GM18508 (cell line): ENCODE measurements around the gene SLC35F5.
"Not testable (repeated sequence)": the region's sequence is repeated elsewhere in the genome, so short reads cannot be mapped to it uniquely, and the experiment has no call there.

ENCODE experiments used
- ATAC-seq: cut with Tn5 transposase; IDR thresholded peaks from one replicate; pipeline ENCODE4 v1.9.1; 2021; ENCODE audit warnings: moderate number of reproducible peaks; ENCODE audit not compliant: insufficient read depth, unreplicated experiment

The SLC35F5 gene

GRCh38 chr2:113757138-113757657, 756 bp upstream of the SLC35F5 start:
- ATAC-seq: no peak

- ATAC-seq: peak; percentile 25
These were observed 547 bp downstream of the SLC35F5 start for GRCh38 chr2:113755835-113756354.

GRCh38 chr2:113755035-113755834, 1.2 kb downstream of the SLC35F5 start:
- ATAC-seq: no peak

GRCh38 chr2:113754160-113754559, 2.3 kb downstream of the SLC35F5 start:
- ATAC-seq: no peak

- no peak for ATAC-seq
These were observed 6.1 kb downstream of the SLC35F5 start for GRCh38 chr2:113750385-113750784.

GRCh38 chr2:113741091-113741490, 15.4 kb downstream of the SLC35F5 start:
- ATAC-seq: no peak

GRCh38 chr2:113739849-113740248, 16.6 kb downstream of the SLC35F5 start:
- ATAC-seq: no peak

- ATAC-seq: peak; percentile 88
These were observed 22.3 kb downstream of the SLC35F5 start for GRCh38 chr2:113734185-113734584.

- ATAC-seq: no peak
These were observed 32.4 kb downstream of the SLC35F5 start for GRCh38 chr2:113724010-113724409.

- ATAC-seq: no peak
These were observed 33.0 kb downstream of the SLC35F5 start for GRCh38 chr2:113723411-113723810.

- ATAC-seq: no peak
These were observed 36.3 kb downstream of the SLC35F5 start for GRCh38 chr2:113720167-113720566.

GRCh38 chr2:113716291-113716690, 40.2 kb downstream of the SLC35F5 start:
- ATAC-seq: no peak

GRCh38 chr2:113712941-113713340, 43.5 kb downstream of the SLC35F5 start:
- no peak for ATAC-seq

GRCh38 chr2:113711851-113712250, 44.6 kb downstream of the SLC35F5 start:
- ATAC-seq: no peak

GRCh38 chr2:113709022-113709421, 47.4 kb downstream of the SLC35F5 start:
- ATAC-seq: no peak

GRCh38 chr2:113707106-113707505, 49.3 kb downstream of the SLC35F5 start:
- no peak for ATAC-seq

GRCh38 chr2:113705982-113706523, 50.4 kb downstream of the SLC35F5 start:
- no peak for ATAC-seq

GRCh38 chr2:113704300-113704993, 52.0 kb downstream of the SLC35F5 start:
- not testable (repeated sequence) for ATAC-seq

- ATAC-seq: no peak
These were observed 52.8 kb downstream of the SLC35F5 start for GRCh38 chr2:113703386-113704299.
